HTR-8/SVneo (cell line): Measurements from ENCODE around the gene APC.

Source experiments
- DNase-seq: peaks from one replicate; pipeline ENCODE4 v3.0.0; 2011; ENCODE audit warnings: low spot score, mixed read lengths; ENCODE audit not compliant: insufficient read length
- FAIRE-seq: peaks from 2 replicates; lab custom pipeline; 2011; peaks lifted over from hg19 to GRCh38; lab: Jason Lieb, UNC

The APC gene

DNA sequence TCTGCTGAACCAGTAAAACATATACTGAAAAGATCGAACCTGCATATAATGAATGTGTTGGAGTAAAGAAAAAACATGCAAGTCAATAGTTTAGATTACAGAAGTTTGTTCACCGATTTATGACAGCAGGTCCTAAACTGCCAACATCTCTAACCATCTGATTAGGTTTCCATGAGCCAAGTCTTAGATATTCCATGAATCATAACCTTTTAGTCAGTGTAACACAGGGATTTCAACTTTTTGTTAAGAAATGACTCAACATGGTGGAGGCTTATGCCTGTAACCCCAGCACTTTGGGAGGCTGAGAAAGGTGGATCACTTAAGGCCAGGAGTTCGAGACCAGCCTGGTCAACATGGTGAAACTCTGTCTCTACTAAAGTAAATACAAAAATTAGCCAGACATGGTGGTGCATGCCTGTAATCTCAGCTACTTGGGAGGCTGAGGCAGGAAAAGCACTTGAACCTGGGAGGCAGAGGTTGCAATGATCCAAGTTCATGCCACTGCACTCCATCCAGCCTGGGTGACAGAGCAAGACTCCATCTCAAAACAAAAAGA lies 38.7 kb downstream of the APC start:
- FAIRE-seq (no peak), DNase-seq (no peak)

DNA sequence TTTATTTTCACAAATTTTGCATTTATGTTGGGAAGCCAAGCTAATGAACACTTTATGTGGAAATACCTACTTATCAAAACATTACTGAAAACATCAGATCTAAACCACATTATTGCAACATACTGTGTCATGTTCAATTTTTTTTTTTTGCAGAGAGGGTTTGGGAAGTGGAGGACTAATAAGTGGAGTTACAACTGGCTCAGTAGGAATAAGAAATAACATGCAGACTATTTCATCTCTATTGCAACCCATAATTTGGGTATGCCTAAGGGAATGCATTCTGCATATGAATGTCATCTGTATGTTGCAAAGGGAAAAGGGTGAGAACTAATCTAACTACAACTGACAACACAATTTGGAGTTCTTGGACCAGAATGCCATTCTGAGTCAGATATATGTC lies 41.8 kb downstream of the APC start:
- DNase-seq (no peak), FAIRE-seq (no peak)

GRCh38 chr5:112784726-112785125 lies 47.0 kb downstream of the APC start:
- no peak for DNase-seq

GRCh38 chr5:112787261-112787660 lies 49.6 kb downstream of the APC start:
- FAIRE-seq (no peak), DNase-seq (no peak)

More at GRCh38 chr5:112784726-112785125, 47.0 kb downstream of the APC start:
- FAIRE-seq = no peak

GRCh38 chr5:112787896-112788295 lies 50.2 kb downstream of the APC start:
- no peak for FAIRE-seq
- no peak for DNase-seq

DNA sequence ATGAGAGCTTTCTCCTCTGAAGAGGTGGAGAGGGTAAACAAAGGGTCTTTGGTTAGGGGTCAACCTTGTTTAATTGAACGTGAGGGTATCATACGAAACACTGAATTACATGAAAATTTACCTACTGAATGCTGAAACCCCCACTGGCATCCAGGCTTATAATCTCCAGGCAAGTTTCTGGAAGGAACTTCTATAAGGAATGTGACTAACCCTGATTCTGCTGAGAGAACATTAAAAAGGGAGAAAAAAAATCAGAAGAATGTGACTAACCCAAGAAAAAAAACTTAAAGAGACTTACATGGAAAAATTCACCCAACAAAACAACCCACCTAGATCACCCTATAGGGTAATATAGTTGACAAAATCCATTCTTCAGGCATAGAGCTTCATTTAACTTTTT lies 55.5 kb downstream of the APC start:
- no peak for FAIRE-seq

DNA sequence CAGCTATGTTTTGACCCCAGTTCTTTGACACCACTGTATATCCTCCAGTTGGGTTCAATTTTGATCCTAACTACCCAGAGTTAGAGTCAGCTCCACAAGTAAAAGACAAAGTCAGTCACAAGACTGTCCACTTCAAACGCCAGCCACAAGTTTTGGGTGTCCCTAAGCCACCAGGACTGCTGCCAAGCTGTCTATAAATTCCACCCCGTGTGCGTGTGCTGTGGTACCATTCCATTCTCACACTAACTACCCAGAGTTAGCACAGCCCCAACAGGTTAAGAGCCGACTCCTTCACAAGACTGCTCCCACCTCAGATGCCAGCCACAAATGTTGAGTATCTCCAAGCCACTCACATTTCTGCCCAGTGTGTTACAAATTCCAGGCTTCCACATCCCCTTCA lies 56.7 kb downstream of the APC start:
- DNase-seq = no peak
- no peak for FAIRE-seq

More for the DNA sequence above, 55.5 kb downstream of the APC start:
- DNase-seq = no peak

- no peak for FAIRE-seq
- no peak for DNase-seq
These were observed 57.7 kb downstream of the APC start for GRCh38 chr5:112795342-112795741.

DNA sequence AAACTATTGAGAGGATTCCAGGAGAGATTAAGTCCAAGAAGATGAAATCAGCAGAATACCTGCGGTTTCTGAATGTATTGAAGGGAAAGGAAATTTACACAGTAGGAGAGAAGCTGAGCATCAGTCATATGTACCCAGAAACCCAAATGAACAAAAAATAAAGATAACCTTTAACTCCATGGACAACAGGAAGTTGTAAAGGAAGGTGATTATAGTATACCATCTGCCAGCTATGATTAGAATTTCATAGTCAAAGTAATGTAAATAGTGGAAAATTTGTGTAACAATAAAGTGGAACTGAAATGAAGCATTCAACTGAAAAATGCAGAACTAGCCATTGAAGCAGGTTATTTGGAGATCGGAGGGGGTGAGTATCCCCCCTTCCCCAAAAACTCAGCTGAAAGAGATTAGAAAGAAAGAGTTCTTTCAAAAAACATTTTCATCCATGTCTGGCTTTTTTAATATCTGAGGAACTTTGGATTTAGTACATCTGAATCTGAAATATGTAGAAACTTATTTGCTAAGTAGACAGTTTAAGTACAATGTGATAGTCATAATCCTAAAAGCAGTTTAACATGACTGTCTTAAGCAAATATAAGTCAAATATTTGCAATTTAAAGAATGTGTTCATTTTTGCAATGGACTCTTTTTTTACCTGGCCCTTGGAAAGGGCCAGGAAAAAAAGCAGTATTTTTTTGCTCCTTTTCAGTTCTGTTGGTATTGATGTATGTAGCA lies 58.4 kb downstream of the APC start:
- FAIRE-seq (no peak), DNase-seq (no peak)

DNA sequence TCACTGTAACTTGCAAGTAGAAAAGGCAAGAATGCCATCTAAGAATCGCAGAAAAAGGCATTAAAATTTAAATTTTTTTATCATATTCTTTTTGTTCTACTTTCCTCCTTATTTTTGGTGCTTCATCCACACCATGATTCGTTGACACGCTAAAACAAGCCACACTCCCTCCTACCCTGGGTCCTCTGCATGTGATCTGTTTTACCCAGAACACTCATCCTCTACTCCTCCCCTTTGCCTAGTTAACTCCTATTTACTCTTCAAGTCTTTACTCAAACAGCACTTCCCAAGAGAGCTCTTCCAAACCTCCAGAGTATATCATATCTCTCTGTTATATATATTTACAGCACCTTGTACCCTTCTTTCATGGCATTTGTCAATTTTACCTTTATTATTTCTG lies 62.0 kb downstream of the APC start:
- FAIRE-seq (no peak), DNase-seq (no peak)

- FAIRE-seq = no peak
- DNase-seq = no peak
These were observed 63.2 kb downstream of the APC start for GRCh38 chr5:112800891-112801290.

DNA sequence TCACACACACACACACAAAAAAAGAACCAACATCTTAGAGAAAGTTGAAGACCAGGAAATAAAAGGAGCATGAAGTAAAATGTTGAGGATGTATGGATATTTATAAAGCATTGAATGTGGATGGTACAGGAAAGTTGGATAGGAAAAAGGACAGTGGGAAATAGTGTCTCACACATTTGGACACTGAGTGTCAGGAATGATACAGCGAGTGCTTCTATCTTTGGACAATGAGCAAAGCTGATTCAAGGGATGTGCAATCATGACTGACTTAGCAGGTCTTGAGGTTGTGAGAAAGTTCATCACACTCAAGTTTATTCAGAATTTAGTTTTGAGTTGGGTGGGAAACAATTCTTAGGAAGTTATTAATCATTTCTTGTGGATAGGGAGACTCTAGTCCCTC lies 73.3 kb downstream of the APC start:
- FAIRE-seq (no peak), DNase-seq (no peak)

- no peak for FAIRE-seq
These were observed 74.9 kb downstream of the APC start for GRCh38 chr5:112812549-112812948.

DNA sequence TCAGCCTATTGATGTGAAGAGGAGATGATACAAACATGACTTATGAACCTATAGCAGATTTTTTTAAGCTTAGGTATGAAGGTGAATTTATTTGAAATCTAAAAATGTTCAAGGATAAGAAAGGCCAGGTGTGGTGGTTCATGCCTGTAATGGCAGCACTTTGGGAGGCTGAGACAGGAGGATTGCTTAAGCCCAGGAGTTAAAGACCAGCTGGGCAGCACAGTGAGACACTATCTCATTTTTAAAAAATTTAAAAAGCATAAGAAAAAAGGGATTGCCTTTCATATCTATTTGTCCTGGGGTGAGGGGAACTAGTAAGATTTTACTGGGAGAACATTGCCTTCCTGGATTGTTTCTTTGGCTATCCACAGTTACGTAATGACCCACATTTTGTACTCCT lies 82.6 kb downstream of the APC start:
- no peak for DNase-seq
- no peak for FAIRE-seq

More at GRCh38 chr5:112812549-112812948, 74.9 kb downstream of the APC start:
- no peak for DNase-seq

DNA sequence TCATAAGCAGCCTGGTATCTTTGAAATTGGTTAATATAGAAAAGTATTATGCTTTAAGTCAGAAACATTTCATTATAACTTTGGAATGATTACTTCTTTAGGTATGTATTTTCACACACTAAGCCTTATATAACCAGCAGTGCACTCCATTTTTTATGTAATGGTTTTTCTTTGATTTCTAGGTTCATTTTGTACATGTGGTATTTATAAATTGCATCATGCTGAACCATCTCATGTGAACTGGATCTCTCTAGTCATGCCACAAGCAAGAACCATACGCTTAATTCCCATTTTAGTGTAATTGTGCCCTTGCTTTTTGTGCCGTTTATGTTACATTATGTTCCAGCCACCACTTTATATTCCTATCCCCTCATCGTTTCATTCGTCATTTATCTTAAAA lies 84.8 kb downstream of the APC start:
- DNase-seq = no peak

GRCh38 chr5:112823181-112823580 lies 85.5 kb downstream of the APC start:
- no peak for DNase-seq
- no peak for FAIRE-seq

More for the DNA sequence above, 84.8 kb downstream of the APC start:
- no peak for FAIRE-seq

GRCh38 chr5:112823656-112824055 lies 86.0 kb downstream of the APC start:
- FAIRE-seq (no peak), DNase-seq (no peak)

GRCh38 chr5:112824197-112824596 lies 86.5 kb downstream of the APC start:
- no peak for FAIRE-seq
- no peak for DNase-seq

- FAIRE-seq = no peak
These were observed 92.7 kb downstream of the APC start for GRCh38 chr5:112830378-112830777.

GRCh38 chr5:112833971-112834370 lies 96.3 kb downstream of the APC start:
- FAIRE-seq (no peak), DNase-seq (no peak)

More at GRCh38 chr5:112830378-112830777, 92.7 kb downstream of the APC start:
- DNase-seq = no peak

DNA sequence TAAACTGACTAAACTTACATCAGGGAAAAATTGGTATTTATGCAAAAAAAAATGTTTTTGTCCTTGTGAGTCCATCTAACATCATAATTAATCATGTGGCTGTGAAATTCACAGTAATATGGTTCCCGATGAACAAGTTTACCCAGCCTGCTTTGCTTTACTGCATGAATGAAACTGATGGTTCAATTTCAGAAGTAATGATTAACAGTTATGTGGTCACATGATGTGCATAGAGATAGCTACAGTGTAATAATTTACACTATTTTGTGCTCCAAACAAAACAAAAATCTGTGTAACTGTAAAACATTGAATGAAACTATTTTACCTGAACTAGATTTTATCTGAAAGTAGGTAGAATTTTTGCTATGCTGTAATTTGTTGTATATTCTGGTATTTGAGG lies 106.8 kb downstream of the APC start:
- DNase-seq = no peak
- FAIRE-seq = no peak

- no peak for FAIRE-seq
These were observed 108.9 kb downstream of the APC start for GRCh38 chr5:112846556-112846955.

More at GRCh38 chr5:112846556-112846955, 108.9 kb downstream of the APC start:
- DNase-seq = no peak
